ENCODE data around the gene TECPR1. TPM values are rescaled to one million over a fixed set of nuclear protein-coding genes. Genes with fewer than 3 reads are reported as not detected.

Gene TECPR1
- polyA plus RNA-seq, 1 experiment, result 3.5 TPM

GRCh38 chr7:98203964-98204605 is 47.9 kb downstream of the TECPR1 start:
- ChIA-PET CTCF (no interaction called here), POLR2A (interaction anchor here (0.6 kb wide), 1 partner anchor 12 kb away, joined by 10 read pairs; no protein-coding TSS in a partner anchor)
- H3K27ac ChIP-seq (ENCODE audit: low read depth, low read length), result no peak overlapping the region
- DNase-seq (ENCODE audit: low read depth, low spot score), result no peak
- H3K27me3 ChIP-seq (ENCODE audit: control insufficient read depth, insufficient read depth, low read length), result no peaks in the 10 kb centered on the region
- H3K9me3 ChIP-seq (ENCODE audit: control insufficient read depth, insufficient read depth, low read length), result no peaks in the 10 kb centered on the region
- TF ChIP-seq, protein P1, sequence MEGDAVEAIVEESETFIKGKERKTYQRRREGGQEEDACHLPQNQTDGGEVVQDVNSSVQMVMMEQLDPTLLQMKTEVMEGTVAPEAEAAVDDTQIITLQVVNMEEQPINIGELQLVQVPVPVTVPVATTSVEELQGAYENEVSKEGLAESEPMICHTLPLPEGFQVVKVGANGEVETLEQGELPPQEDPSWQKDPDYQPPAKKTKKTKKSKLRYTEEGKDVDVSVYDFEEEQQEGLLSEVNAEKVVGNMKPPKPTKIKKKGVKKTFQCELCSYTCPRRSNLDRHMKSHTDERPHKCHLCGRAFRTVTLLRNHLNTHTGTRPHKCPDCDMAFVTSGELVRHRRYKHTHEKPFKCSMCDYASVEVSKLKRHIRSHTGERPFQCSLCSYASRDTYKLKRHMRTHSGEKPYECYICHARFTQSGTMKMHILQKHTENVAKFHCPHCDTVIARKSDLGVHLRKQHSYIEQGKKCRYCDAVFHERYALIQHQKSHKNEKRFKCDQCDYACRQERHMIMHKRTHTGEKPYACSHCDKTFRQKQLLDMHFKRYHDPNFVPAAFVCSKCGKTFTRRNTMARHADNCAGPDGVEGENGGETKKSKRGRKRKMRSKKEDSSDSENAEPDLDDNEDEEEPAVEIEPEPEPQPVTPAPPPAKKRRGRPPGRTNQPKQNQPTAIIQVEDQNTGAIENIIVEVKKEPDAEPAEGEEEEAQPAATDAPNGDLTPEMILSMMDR (IDR thresholded peaks at IDR 0.05; ENCODE audit: low read depth, low read length), result no peak
- no peak overlapping the region for H3K4me3 ChIP-seq (ENCODE audit: low read depth, low read length)

DNA sequence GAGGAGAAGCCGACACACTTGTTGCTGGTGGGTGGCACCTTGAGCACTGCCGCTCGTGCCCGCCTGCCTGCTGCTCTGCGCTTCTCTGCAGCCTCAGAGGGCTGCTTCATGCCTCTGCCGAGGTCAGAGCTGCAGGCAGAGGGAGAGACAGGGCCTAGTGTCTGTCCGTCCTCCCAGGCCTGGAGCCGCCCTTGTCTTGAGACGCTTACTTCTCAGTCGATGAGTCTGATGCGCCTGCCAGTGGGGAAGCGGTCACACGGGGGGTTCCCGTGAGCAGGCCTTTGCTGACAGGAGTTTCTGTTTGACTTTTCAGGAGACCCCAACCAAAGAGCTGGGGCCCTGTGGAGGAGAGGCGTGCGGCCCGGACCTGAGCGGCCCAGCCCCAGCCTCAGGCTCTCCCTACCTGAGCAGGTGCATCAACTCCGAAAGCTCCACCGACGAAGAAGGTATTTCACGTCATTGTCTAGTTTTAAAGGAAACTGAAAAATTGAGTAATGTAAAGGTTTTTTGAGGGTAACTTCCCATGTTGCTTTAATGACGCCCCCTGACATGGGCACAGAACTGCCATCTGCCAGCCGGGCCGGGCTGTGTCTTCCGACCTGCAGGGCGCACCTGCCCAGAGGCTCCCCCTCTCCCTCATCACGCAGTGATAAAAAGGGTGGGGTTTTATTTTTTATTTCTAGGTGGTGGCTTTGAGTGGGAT is 48.6 kb downstream of the TECPR1 start:
- Histone ChIP-seq H3K9me3 (ENCODE audit: control insufficient read depth, insufficient read depth, low read length) (peaks cover 2% of the 10 kb centered on the region), H3K4me3 (ENCODE audit: low read depth, low read length) (no peak overlapping the region), H3K27ac (ENCODE audit: low read depth, low read length) (no peak overlapping the region), H3K27me3 (ENCODE audit: control insufficient read depth, insufficient read depth, low read length) (no peaks in the 10 kb centered on the region)
- no peak for DNase-seq (ENCODE audit: low read depth, low spot score)
- TF ChIP-seq, protein P1 (IDR thresholded peaks at IDR 0.05; ENCODE audit: low read depth, low read length), result no peak
- CTCF ChIA-PET, result no interaction called here
- POLR2A ChIA-PET, result no interaction called here

DNA sequence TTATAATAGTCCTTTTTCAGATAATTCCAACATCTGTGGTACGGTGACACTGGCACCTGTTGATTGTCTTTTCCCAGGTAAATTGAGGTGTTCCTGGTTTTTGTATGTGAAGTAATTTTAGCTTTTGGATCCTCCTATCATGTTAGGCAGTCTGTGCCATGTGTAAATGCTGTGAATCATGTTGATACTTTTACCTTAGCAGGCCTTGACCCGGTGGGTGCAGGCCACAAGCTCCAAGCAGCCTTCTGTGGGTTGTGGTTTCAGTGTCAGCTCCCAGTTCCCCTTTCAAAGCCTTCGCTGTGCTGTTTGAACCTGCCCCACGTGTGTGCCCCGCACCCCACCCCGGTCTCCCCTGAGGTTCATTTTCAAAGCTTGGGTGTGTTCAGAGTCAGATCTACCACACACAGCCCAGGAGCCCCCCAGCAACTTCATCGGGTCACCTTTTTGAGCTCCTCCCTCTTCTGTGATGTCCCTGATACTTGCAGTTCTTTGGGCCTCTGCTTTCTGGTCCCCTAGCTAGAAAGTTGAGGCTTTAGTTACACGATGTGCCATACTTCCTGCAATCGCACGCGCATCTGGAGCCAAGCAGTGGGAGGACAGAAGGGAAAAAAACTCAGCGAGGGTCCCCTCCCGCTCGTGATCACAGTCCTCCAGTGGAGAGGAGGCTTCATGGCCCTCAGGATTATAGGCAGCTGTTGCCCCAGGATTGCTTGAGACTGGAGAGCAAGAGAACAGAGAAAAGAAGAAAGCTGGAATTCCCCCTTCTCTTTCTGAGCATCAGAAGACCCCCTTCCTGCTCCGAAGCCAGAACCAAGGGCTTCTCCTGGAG is 49.5 kb downstream of the TECPR1 start:
- CTCF ChIA-PET, result interaction anchor here (0.7 kb wide), 1 partner anchor 271 kb away, joined by 3 read pairs; no protein-coding TSS in a partner anchor
- no peaks in the 10 kb centered on the region for H3K27me3 ChIP-seq (ENCODE audit: control insufficient read depth, insufficient read depth, low read length)
- H3K4me3 ChIP-seq (ENCODE audit: low read depth, low read length), result no peak overlapping the region
- peaks cover 6% of the 10 kb centered on the region for H3K9me3 ChIP-seq (ENCODE audit: control insufficient read depth, insufficient read depth, low read length)
- no peak overlapping the region for H3K27ac ChIP-seq (ENCODE audit: low read depth, low read length)
- TF ChIP-seq, protein P1 (IDR thresholded peaks at IDR 0.05; ENCODE audit: low read depth, low read length), result no peak
- POLR2A ChIA-PET, result no interaction called here
- DNase-seq (ENCODE audit: low read depth, low spot score), result no peak

DNA sequence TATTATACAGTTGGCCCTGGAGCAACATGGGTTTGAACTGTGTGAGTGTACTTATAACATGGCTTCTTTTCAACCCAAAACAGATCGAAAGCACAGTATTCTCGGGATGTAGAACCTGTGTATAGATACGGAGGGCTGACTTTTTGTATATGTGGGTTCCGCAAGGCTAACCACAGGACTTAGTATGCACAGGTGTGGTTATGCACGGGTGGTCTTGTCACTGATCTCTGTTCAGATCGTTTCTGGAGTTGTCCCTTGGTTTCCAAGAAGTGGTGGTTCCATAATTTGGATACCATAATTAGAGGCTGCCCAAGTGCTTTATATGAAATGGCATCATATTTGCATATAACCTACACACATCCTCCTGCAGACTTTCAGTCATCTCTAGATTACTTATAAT is 51.7 kb downstream of the TECPR1 start:
- TF ChIP-seq, protein P1 (IDR thresholded peaks at IDR 0.05; ENCODE audit: low read depth, low read length), result no peak
- DNase-seq (ENCODE audit: low read depth, low spot score), result no peak
- Histone ChIP-seq H3K4me3 (ENCODE audit: low read depth, low read length) (no peak overlapping the region), H3K27me3 (ENCODE audit: control insufficient read depth, insufficient read depth, low read length) (no peaks in the 10 kb centered on the region), H3K9me3 (ENCODE audit: control insufficient read depth, insufficient read depth, low read length) (peaks cover 6% of the 10 kb centered on the region), H3K27ac (ENCODE audit: low read depth, low read length) (no peak overlapping the region)
- ChIA-PET POLR2A (no interaction called here), CTCF (interaction anchor here (0.6 to 1.5 kb wide), 2 partner anchors 32 to 989 kb away, joined by 3 to 4 read pairs; no protein-coding TSS in a partner anchor)

All from AG04450 (cell line).